Neural progenitor cell (in vitro differentiated cells): ENCODE results near the gene RXFP1. TPM values are rescaled to one million over a fixed set of nuclear protein-coding genes. Genes with fewer than 3 reads are reported as not detected.

Experiments
- DNase-seq: peaks from one replicate; pipeline ENCODE4 v3.0.0-alpha.2; 2016; ENCODE audit warnings: low spot score
- H2AFZ ChIP-seq: fragments of 200-600 bp; sonication (generic); replicated peaks from 2 replicates; pipeline ENCODE4 v1.6.1; 2016; ENCODE audit warnings: antibody characterized with exemption
- H3F3A ChIP-seq: fragments of 200-600 bp; sonication (generic); 2 replicates; pipeline ENCODE4 v1.6.1; 2016; ENCODE audit warnings: antibody characterized with exemption, low read depth
- H3K27ac ChIP-seq: fragments of 200-600 bp; sonication (generic); 2 replicates; pipeline ENCODE4 v1.5.1; 2016; ENCODE audit warnings: mild to moderate bottlenecking
- H3K27me3 ChIP-seq: fragments of 200-600 bp; sonication (generic); 2 replicates; pipeline ENCODE4 v1.6.1; 2016; ENCODE audit warnings: mild to moderate bottlenecking, moderate library complexity
- H3K36me3 ChIP-seq: fragments of 200-600 bp; sonication (generic); 2 replicates; pipeline ENCODE4 v1.5.1; 2016
- H3K4me1 ChIP-seq: fragments of 200-600 bp; sonication (generic); 2 replicates; pipeline ENCODE4 v1.6.1; 2016; ENCODE audit warnings: mixed run types
- H3K4me2 ChIP-seq: fragments of 200-600 bp; sonication (generic); 2 replicates; pipeline ENCODE4 v1.6.1; 2016
- H3K4me3 ChIP-seq: fragments of 200-600 bp; sonication (generic); 2 replicates; pipeline ENCODE4 v1.5.1; 2016
- H3K79me2 ChIP-seq: fragments of 200-600 bp; sonication (generic); 2 replicates; pipeline ENCODE4 v1.6.1; 2016; ENCODE audit warnings: low read depth
- H3K9ac ChIP-seq: fragments of 200-600 bp; sonication (generic); 2 replicates; pipeline ENCODE4 v1.6.1; 2016
- H3K9me3 ChIP-seq: fragments of 200-600 bp; sonication (generic); 2 replicates; pipeline ENCODE4 v1.5.1; 2016; ENCODE audit warnings: low read depth
- H4K20me1 ChIP-seq: fragments of 200-600 bp; sonication (generic); 2 replicates; pipeline ENCODE4 v1.6.1; 2016; ENCODE audit warnings: low read depth
- H3K27ac Mint-ChIP-seq: 3 replicates; pipeline ENCODE4 v1.8.0; 2021; ENCODE audit warnings: mixed read lengths
- H3K27me3 Mint-ChIP-seq: 2 replicates; pipeline ENCODE4 v1.8.0; 2022; ENCODE audit warnings: low read depth, mild to moderate bottlenecking, inconsistent platforms, moderate library complexity, mixed read lengths; ENCODE audit not compliant: insufficient read depth
- H3K36me3 Mint-ChIP-seq: 3 replicates; pipeline ENCODE4 v1.8.0; 2021; ENCODE audit warnings: mixed read lengths
- H3K4me1 Mint-ChIP-seq: 3 replicates; pipeline ENCODE4 v1.8.0; 2021; ENCODE audit warnings: mixed read lengths
- H3K4me3 Mint-ChIP-seq: 3 replicates; pipeline ENCODE4 v1.8.0; 2021; ENCODE audit warnings: mild to moderate bottlenecking, moderate library complexity, mixed read lengths
- H3K9me3 Mint-ChIP-seq: 3 replicates; pipeline ENCODE4 v1.8.0; 2020; ENCODE audit warnings: mixed read lengths
- CTCF ChIP-seq: fragments of 200-600 bp; sonication (generic); IDR thresholded peaks from 2 replicates; pipeline ENCODE4 v1.5.1; 2017; ENCODE audit warnings: antibody characterized with exemption, mild to moderate bottlenecking
- EZH2 ChIP-seq: fragments of 200-600 bp; sonication (generic); IDR thresholded peaks from 2 replicates; pipeline ENCODE4 v1.6.1; 2017; ENCODE audit warnings: antibody characterized with exemption, mild to moderate bottlenecking, moderate library complexity
- EZH2phosphoT487 ChIP-seq: fragments of 200-600 bp; sonication (generic); IDR thresholded peaks from 2 replicates; pipeline ENCODE4 v1.6.1; 2017; ENCODE audit warnings: antibody characterized with exemption
- total RNA-seq: library from RNA; depleted of rRNA; stranded (reverse); fragments of >200 nt; gene quantifications from 2 replicates; pipeline ENCODE4 v1.2.3, GENCODE V29; 2015; ENCODE audit warnings: low replicate concordance

Gene RXFP1
- total RNA-seq, 1 donor from 2014 or later: not detected

- no peak overlapping the region for H3K4me2 ChIP-seq
- H3K27ac Mint-ChIP-seq: no peak overlapping the region
Observed at GRCh38 chr4:158534727-158535126, 13.0 kb downstream of the RXFP1 start.

GRCh38 chr4:158535130-158535614, 13.5 kb downstream of the RXFP1 start:
- H3K27ac ChIP-seq: no peak overlapping the region
- no peak overlapping the region for H3K4me3 ChIP-seq

More at GRCh38 chr4:158534727-158535126, 13.0 kb downstream of the RXFP1 start:
- Mint-ChIP-seq H3K9me3 (no peaks in the 10 kb centered on the region), H3K36me3 (no peaks in the 10 kb centered on the region), H3K27me3 (peaks cover 4% of the 10 kb centered on the region), H3K4me1 (peaks cover 6% of the 10 kb centered on the region), H3K4me3 (no peak overlapping the region)
- H3K9me3 ChIP-seq: no peaks in the 10 kb centered on the region
- H3K9ac ChIP-seq: no peak overlapping the region
- H3K4me1 ChIP-seq: peaks cover 6% of the 10 kb centered on the region
- H2AFZ ChIP-seq: peak overlapping the region; percentile 47
- no peaks in the 10 kb centered on the region for H3K36me3 ChIP-seq
- H3K4me3 ChIP-seq: no peak overlapping the region
- H3F3A ChIP-seq: no peaks in the 10 kb centered on the region
- H4K20me1 ChIP-seq: no peaks in the 10 kb centered on the region
- no peaks in the 10 kb centered on the region for H3K79me2 ChIP-seq
- no peaks in the 10 kb centered on the region for H3K27me3 ChIP-seq
- DNase-seq: no peak
- no peak overlapping the region for H3K27ac ChIP-seq
- TF ChIP-seq CTCF (no peak), EZH2phosphoT487 (no peak), EZH2 (no peak)

GRCh38 chr4:158536833-158537232, 15.2 kb downstream of the RXFP1 start:
- H3K4me3 Mint-ChIP-seq: no peak overlapping the region
- H3K9ac ChIP-seq: no peak overlapping the region
- no peaks in the 10 kb centered on the region for H3K9me3 Mint-ChIP-seq
- H2AFZ ChIP-seq: no peak overlapping the region
- H3K4me1 Mint-ChIP-seq: peaks cover 14% of the 10 kb centered on the region
- H3K27ac Mint-ChIP-seq: no peak overlapping the region
- H3K9me3 ChIP-seq: no peaks in the 10 kb centered on the region
- H3K36me3 ChIP-seq: no peaks in the 10 kb centered on the region
- no peaks in the 10 kb centered on the region for H3K36me3 Mint-ChIP-seq
- no peaks in the 10 kb centered on the region for H4K20me1 ChIP-seq
- H3K27ac ChIP-seq: no peak overlapping the region
- H3K79me2 ChIP-seq: no peaks in the 10 kb centered on the region
- H3K4me2 ChIP-seq: no peak overlapping the region
- H3K4me3 ChIP-seq: no peak overlapping the region
- H3K4me1 ChIP-seq: peaks cover 6% of the 10 kb centered on the region
- no peak for DNase-seq
- H3F3A ChIP-seq: no peaks in the 10 kb centered on the region
- H3K27me3 ChIP-seq: no peaks in the 10 kb centered on the region
- TF ChIP-seq CTCF (no peak), EZH2phosphoT487 (no peak), EZH2 (no peak)
- H3K27me3 Mint-ChIP-seq: peaks cover 4% of the 10 kb centered on the region

More at GRCh38 chr4:158535130-158535614, 13.5 kb downstream of the RXFP1 start:
- no peaks in the 10 kb centered on the region for H3K9me3 Mint-ChIP-seq
- H3K27ac Mint-ChIP-seq: no peak overlapping the region
- no peak overlapping the region for H3K4me3 Mint-ChIP-seq
- no peak for DNase-seq
- no peak for TF ChIP-seq EZH2phosphoT487
- no peak for TF ChIP-seq CTCF
- no peak for TF ChIP-seq EZH2
- H3K79me2 ChIP-seq: no peaks in the 10 kb centered on the region
- no peaks in the 10 kb centered on the region for H3K36me3 ChIP-seq
- peak overlapping the region; percentile 47 for H2AFZ ChIP-seq
- no peaks in the 10 kb centered on the region for H3K9me3 ChIP-seq
- H3F3A ChIP-seq: no peaks in the 10 kb centered on the region
- no peaks in the 10 kb centered on the region for H4K20me1 ChIP-seq
- no peaks in the 10 kb centered on the region for H3K27me3 ChIP-seq
- H3K4me2 ChIP-seq: no peak overlapping the region
- no peaks in the 10 kb centered on the region for H3K36me3 Mint-ChIP-seq
- H3K4me1 ChIP-seq: peaks cover 6% of the 10 kb centered on the region
- no peak overlapping the region for H3K9ac ChIP-seq
- H3K4me1 Mint-ChIP-seq: peaks cover 6% of the 10 kb centered on the region
- peaks cover 4% of the 10 kb centered on the region for H3K27me3 Mint-ChIP-seq
